ENCODE results near the gene NME2.

The NME2 gene

GRCh38 chr17:51154176-51154575 is 12.0 kb upstream of the NME2 start:
- Histone ChIP-seq H4K20me1 (ENCODE audit: insufficient read depth, low read length) (no peaks in the 10 kb centered on the region; the same call in 1 of the 2 replicates), H3K9me3 (ENCODE audit: insufficient read depth, low read length, severe bottlenecking) (no peaks in the 10 kb centered on the region), H3K36me3 (ENCODE audit: insufficient read depth, low read length) (peaks cover 36% of the 10 kb centered on the region), H3K4me3 (ENCODE audit: low read depth in 1 of 2, low read length in 2 of 2) (peak overlapping the region; percentile 46 to 86), H3K4me1 (ENCODE audit: insufficient read depth, low read length) (peaks cover 26% of the 10 kb centered on the region), H3K79me2 (ENCODE audit: insufficient read depth, low read length) (peaks cover 57% of the 10 kb centered on the region), H3K27me3 (ENCODE audit: insufficient read depth, low read length, poor library complexity) (no peaks in the 10 kb centered on the region), H3K27ac (ENCODE audit: low read length) (peak overlapping the region; percentile 74), H3K4me2 (ENCODE audit: insufficient read depth, low read length) (peak overlapping the region; percentile 80), H2AFZ (ENCODE audit: low read depth, low read length) (peak overlapping the region; percentile 92), H3K9ac (ENCODE audit: low read depth, low read length) (peak overlapping the region; percentile 68)
- ATAC-seq (ENCODE audit: insufficient read depth, low read depth) (no peak), DNase-seq (no peak)
- no peak for TF ChIP-seq EZH2 (IDR thresholded peaks at IDR 0.05; ENCODE audit: borderline replicate concordance, low read depth, low read length, severe bottlenecking)
- no peak for TF ChIP-seq CTCF (IDR thresholded peaks at IDR 0.05; ENCODE audit: borderline replicate concordance, extremely low read depth, low read length, poor library complexity, severe bottlenecking)

GRCh38 chr17:51155416-51155815 is 10.8 kb upstream of the NME2 start:
- Histone ChIP-seq H3K4me1 (ENCODE audit: insufficient read depth, low read length) (peaks cover 26% of the 10 kb centered on the region), H3K27me3 (ENCODE audit: insufficient read depth, low read length, poor library complexity) (no peaks in the 10 kb centered on the region), H3K9ac (ENCODE audit: low read depth, low read length) (no peak overlapping the region), H3K79me2 (ENCODE audit: insufficient read depth, low read length) (peaks cover 57% of the 10 kb centered on the region), H3K27ac (ENCODE audit: low read length) (no peak overlapping the region), H3K4me3 (ENCODE audit: low read depth in 1 of 2, low read length in 2 of 2) (peak overlapping the region in 1 of 2 experiments; percentile 86; a peak in 2 of 4 replicates), H3K9me3 (ENCODE audit: insufficient read depth, low read length, severe bottlenecking) (no peaks in the 10 kb centered on the region), H3K4me2 (ENCODE audit: insufficient read depth, low read length) (peak overlapping the region; percentile 80), H2AFZ (ENCODE audit: low read depth, low read length) (no peak overlapping the region), H3K36me3 (ENCODE audit: insufficient read depth, low read length) (peaks cover 47% of the 10 kb centered on the region), H4K20me1 (ENCODE audit: insufficient read depth, low read length) (peaks cover 4% of the 10 kb centered on the region; the same call in 1 of the 2 replicates)
- ATAC-seq (ENCODE audit: insufficient read depth, low read depth) (no peak), DNase-seq (no peak)
- TF ChIP-seq EZH2 (IDR thresholded peaks at IDR 0.05; ENCODE audit: borderline replicate concordance, low read depth, low read length, severe bottlenecking) (no peak), CTCF (IDR thresholded peaks at IDR 0.05; ENCODE audit: borderline replicate concordance, extremely low read depth, low read length, poor library complexity, severe bottlenecking) (no peak)

GRCh38 chr17:51159604-51160003 is 6.6 kb upstream of the NME2 start:
- ATAC-seq (ENCODE audit: insufficient read depth, low read depth) (no peak), DNase-seq (no peak)
- Histone ChIP-seq H3K4me1 (ENCODE audit: insufficient read depth, low read length) (peaks cover 13% of the 10 kb centered on the region), H2AFZ (ENCODE audit: low read depth, low read length) (no peak overlapping the region), H3K36me3 (ENCODE audit: insufficient read depth, low read length) (peaks cover 75% of the 10 kb centered on the region), H3K9me3 (ENCODE audit: insufficient read depth, low read length, severe bottlenecking) (no peaks in the 10 kb centered on the region), H3K4me3 (ENCODE audit: low read depth in 1 of 2, low read length in 2 of 2) (no peak overlapping the region), H3K9ac (ENCODE audit: low read depth, low read length) (no peak overlapping the region), H4K20me1 (ENCODE audit: insufficient read depth, low read length) (peaks cover 4% of the 10 kb centered on the region; the same call in 1 of the 2 replicates), H3K79me2 (ENCODE audit: insufficient read depth, low read length) (peaks cover 45% of the 10 kb centered on the region), H3K4me2 (ENCODE audit: insufficient read depth, low read length) (no peak overlapping the region), H3K27me3 (ENCODE audit: insufficient read depth, low read length, poor library complexity) (no peaks in the 10 kb centered on the region), H3K27ac (ENCODE audit: low read length) (no peak overlapping the region)
- no peak for TF ChIP-seq EZH2 (IDR thresholded peaks at IDR 0.05; ENCODE audit: borderline replicate concordance, low read depth, low read length, severe bottlenecking)
- no peak for TF ChIP-seq CTCF (IDR thresholded peaks at IDR 0.05; ENCODE audit: borderline replicate concordance, extremely low read depth, low read length, poor library complexity, severe bottlenecking)

All from DND-41 (cell line).